Lung (tissue), 12 donors: ENCODE measurements around the gene IFNG-AS1. TPM values are rescaled to one million over a fixed set of nuclear protein-coding genes. Genes with fewer than 3 reads are reported as not detected.

ENCODE experiments used
- ATAC-seq: fragments of 200-7000 bp; cut with Tn5 transposase; one replicate; pipeline ENCODE4 v1.9.1; 2020; ENCODE audit warnings: moderate number of reproducible peaks; ENCODE audit not compliant: insufficient read depth, low FRiP score
- DNase-seq, 3 donors: peaks; one replicate each; pipeline ENCODE4 v3.0.0-alpha.2; 2013 to 2017
- H3K27ac ChIP-seq, 2 donors: one replicate each; pipeline ENCODE4 v1.5.1; 2013; ENCODE audit warnings: mild to moderate bottlenecking in 2 of 2, moderate library complexity in 2 of 2, control low read depth in 1 of 2, inconsistent platforms in 1 of 2, low read depth in 1 of 2, low read length in 1 of 2
- H3K27me3 ChIP-seq, 3 donors: one replicate each; pipeline ENCODE4 v1.5.1; 2013; ENCODE audit warnings: low read length in 2 of 3; ENCODE audit not compliant: control insufficient read depth in 3 of 3, insufficient read depth in 3 of 3
- H3K36me3 ChIP-seq, 4 donors: one replicate each; pipeline ENCODE4 v1.5.1; 2013; ENCODE audit warnings: low read length in 4 of 4, mild to moderate bottlenecking in 1 of 4, moderate library complexity in 1 of 4; ENCODE audit not compliant: control insufficient read depth in 4 of 4, insufficient read depth in 4 of 4
- H3K4me1 ChIP-seq, 5 donors: one replicate each; pipeline ENCODE4 v1.5.1; 2013; ENCODE audit warnings: low read length in 5 of 5, mild to moderate bottlenecking in 2 of 5, moderate library complexity in 1 of 5; ENCODE audit not compliant: control insufficient read depth in 5 of 5, insufficient read depth in 5 of 5
- H3K4me3 ChIP-seq: one replicate; pipeline ENCODE4 v1.5.1; 2013; ENCODE audit warnings: mild to moderate bottlenecking, control low read depth, moderate library complexity
- H3K9ac ChIP-seq, 2 donors: one replicate each; pipeline ENCODE4 v1.5.1; 2013; ENCODE audit warnings: low read length in 2 of 2, control low read depth in 1 of 2; ENCODE audit not compliant: insufficient read depth in 1 of 2
- H3K9me3 ChIP-seq, 4 donors: one replicate each; pipeline ENCODE4 v1.5.1; 2013; ENCODE audit warnings: low read length in 3 of 4, mild to moderate bottlenecking in 1 of 4, moderate library complexity in 1 of 4; ENCODE audit not compliant: control insufficient read depth in 4 of 4, insufficient read depth in 3 of 4
- CTCF ChIP-seq: IDR thresholded peaks from 2 replicates; pipeline ENCODE4 v1.5.1; 2012; ENCODE audit warnings: mild to moderate bottlenecking; ENCODE audit errors: control extremely low read depth, extremely low read depth
- WGBS, 2 donors: extraction: QIAGEN DNeasy Blood & Tissue Kit; methylation state at CpG; one replicate each; pipeline ENCODE4 v1.1.7; 2013; 5-methylcytosine and 5-hydroxymethylcytosine counted together
- polyA plus RNA-seq, 2 donors: library from polyadenylated mRNA; stranded (reverse); fragments of 200-250 nt; gene quantifications; one replicate each; pipeline ENCODE4 v1.2.1, GENCODE V29; 2013
- total RNA-seq, 2 donors: library from RNA; depleted of rRNA in 1 of 2; stranded (reverse); fragments of >200 nt in 1 of 2; gene quantifications; one replicate each; pipeline ENCODE4 v1.2.1, GENCODE V29; 2014 to 2021
- donor health status: control.
- donor health status: control.
- donor health status: Bipolar disorder and iron deficiency.
- donor health status: healthy.
- donor health status: DM: yes; HTN: yes; CAD: no.

IFNG-AS1 gene
- total and polyA plus RNA-seq, 4 donors: 0.03 to 1.2 (median 0.31) TPM; not detected in 1

GRCh38 chr12:68016136-68016535 is 26.9 kb downstream of the IFNG-AS1 start:
- no peak for TF ChIP-seq CTCF
- no peak overlapping the region for H3K4me3 ChIP-seq
- no peaks in the 10 kb centered on the region for H3K4me1 ChIP-seq
- H3K27me3 ChIP-seq: no peaks in the 10 kb centered on the region
- DNase-seq (no peak), ATAC-seq (no peak)
- no peak overlapping the region for H3K9ac ChIP-seq
- no peak overlapping the region for H3K27ac ChIP-seq
- no peaks in the 10 kb centered on the region for H3K36me3 ChIP-seq
- no peaks in the 10 kb centered on the region for H3K9me3 ChIP-seq
- WGBS, 2 donors: 90 to 98% methylated on average over 4 of the region's 4 CpGs

- no peaks in the 10 kb centered on the region for H3K4me1 ChIP-seq
- no peaks in the 10 kb centered on the region for H3K36me3 ChIP-seq
These were observed 29.1 kb downstream of the IFNG-AS1 start for GRCh38 chr12:68018315-68018714.

GRCh38 chr12:68020049-68020448 is 30.8 kb downstream of the IFNG-AS1 start:
- WGBS, 2 donors: 73 to 84% methylated on average over 6 of the region's 6 CpGs
- Histone ChIP-seq H3K27ac (no peak overlapping the region), H3K9ac (no peak overlapping the region), H3K27me3 (no peaks in the 10 kb centered on the region), H3K36me3 (no peaks in the 10 kb centered on the region), H3K9me3 (peaks cover 0 to 2% (median 0%) of the 10 kb centered on the region in 4 donors), H3K4me3 (no peak overlapping the region), H3K4me1 (no peaks in the 10 kb centered on the region)
- DNase-seq (no peak), ATAC-seq (no peak)
- TF ChIP-seq CTCF: no peak

More at GRCh38 chr12:68018315-68018714, 29.1 kb downstream of the IFNG-AS1 start:
- no peak for TF ChIP-seq CTCF
- Histone ChIP-seq H3K4me3 (no peak overlapping the region), H3K9me3 (peaks cover 0 to 2% (median 0%) of the 10 kb centered on the region in 4 donors), H3K27me3 (no peaks in the 10 kb centered on the region), H3K27ac (no peak overlapping the region), H3K9ac (no peak overlapping the region)
- DNase-seq: no peak
- ATAC-seq: no peak

GRCh38 chr12:68020699-68021098 is 31.5 kb downstream of the IFNG-AS1 start:
- DNase-seq (no peak), ATAC-seq (no peak)
- Histone ChIP-seq H3K4me1 (no peaks in the 10 kb centered on the region), H3K36me3 (no peaks in the 10 kb centered on the region), H3K9me3 (peaks cover 0 to 2% (median 0%) of the 10 kb centered on the region in 4 donors), H3K4me3 (no peak overlapping the region), H3K9ac (no peak overlapping the region), H3K27ac (no peak overlapping the region), H3K27me3 (no peaks in the 10 kb centered on the region)
- TF ChIP-seq CTCF: no peak
- WGBS, 2 donors: 78 to 85% methylated on average over 5 of the region's 5 CpGs
